ENCODE results near the gene EPAS1.

DNA sequence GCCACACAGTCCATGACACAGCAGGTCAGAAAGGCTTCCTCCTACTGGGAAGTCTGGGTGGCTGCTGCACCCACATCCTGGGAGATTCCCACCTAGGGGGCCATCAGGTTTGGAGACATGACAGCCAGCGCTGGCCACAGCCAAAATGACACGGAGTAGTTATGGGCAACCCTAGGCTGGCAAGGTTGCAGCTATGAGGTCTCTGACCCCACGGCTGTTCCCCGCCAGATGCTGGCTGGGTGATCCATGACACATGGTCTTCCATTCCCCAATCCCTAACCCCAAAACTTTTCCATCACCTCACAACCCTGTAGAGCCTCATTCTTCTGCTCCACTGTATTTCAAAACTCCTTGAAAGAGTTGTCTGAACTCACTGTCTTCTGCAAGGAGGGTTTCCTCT is 42.7 kb upstream of the EPAS1 start:
- TF ChIP-seq, protein P1, sequence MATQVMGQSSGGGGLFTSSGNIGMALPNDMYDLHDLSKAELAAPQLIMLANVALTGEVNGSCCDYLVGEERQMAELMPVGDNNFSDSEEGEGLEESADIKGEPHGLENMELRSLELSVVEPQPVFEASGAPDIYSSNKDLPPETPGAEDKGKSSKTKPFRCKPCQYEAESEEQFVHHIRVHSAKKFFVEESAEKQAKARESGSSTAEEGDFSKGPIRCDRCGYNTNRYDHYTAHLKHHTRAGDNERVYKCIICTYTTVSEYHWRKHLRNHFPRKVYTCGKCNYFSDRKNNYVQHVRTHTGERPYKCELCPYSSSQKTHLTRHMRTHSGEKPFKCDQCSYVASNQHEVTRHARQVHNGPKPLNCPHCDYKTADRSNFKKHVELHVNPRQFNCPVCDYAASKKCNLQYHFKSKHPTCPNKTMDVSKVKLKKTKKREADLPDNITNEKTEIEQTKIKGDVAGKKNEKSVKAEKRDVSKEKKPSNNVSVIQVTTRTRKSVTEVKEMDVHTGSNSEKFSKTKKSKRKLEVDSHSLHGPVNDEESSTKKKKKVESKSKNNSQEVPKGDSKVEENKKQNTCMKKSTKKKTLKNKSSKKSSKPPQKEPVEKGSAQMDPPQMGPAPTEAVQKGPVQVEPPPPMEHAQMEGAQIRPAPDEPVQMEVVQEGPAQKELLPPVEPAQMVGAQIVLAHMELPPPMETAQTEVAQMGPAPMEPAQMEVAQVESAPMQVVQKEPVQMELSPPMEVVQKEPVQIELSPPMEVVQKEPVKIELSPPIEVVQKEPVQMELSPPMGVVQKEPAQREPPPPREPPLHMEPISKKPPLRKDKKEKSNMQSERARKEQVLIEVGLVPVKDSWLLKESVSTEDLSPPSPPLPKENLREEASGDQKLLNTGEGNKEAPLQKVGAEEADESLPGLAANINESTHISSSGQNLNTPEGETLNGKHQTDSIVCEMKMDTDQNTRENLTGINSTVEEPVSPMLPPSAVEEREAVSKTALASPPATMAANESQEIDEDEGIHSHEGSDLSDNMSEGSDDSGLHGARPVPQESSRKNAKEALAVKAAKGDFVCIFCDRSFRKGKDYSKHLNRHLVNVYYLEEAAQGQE (IDR thresholded peaks at IDR 0.05; ENCODE audit: insufficient replicate concordance, low read depth): no peak
- TF ChIP-seq, protein P2, sequence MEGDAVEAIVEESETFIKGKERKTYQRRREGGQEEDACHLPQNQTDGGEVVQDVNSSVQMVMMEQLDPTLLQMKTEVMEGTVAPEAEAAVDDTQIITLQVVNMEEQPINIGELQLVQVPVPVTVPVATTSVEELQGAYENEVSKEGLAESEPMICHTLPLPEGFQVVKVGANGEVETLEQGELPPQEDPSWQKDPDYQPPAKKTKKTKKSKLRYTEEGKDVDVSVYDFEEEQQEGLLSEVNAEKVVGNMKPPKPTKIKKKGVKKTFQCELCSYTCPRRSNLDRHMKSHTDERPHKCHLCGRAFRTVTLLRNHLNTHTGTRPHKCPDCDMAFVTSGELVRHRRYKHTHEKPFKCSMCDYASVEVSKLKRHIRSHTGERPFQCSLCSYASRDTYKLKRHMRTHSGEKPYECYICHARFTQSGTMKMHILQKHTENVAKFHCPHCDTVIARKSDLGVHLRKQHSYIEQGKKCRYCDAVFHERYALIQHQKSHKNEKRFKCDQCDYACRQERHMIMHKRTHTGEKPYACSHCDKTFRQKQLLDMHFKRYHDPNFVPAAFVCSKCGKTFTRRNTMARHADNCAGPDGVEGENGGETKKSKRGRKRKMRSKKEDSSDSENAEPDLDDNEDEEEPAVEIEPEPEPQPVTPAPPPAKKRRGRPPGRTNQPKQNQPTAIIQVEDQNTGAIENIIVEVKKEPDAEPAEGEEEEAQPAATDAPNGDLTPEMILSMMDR (IDR thresholded peaks at IDR 0.05; ENCODE audit: insufficient read depth, low read length): no peak
- TF ChIP-seq POLR2AphosphoS5 (IDR thresholded peaks at IDR 0.05; ENCODE audit: low read depth) (no peak), SPI1 (IDR thresholded peaks at IDR 0.05; ENCODE audit: borderline replicate concordance, low read depth) (no peak)

Data from HL-60 (cell line).